Breast epithelium (tissue), 3 donors: ENCODE data around the gene ADAM12.

Experiments
- POLR2A ChIP-seq: fragments of 450-650 bp; IDR thresholded peaks from one replicate; pipeline ENCODE4 v1.6.1; 2016; ENCODE audit warnings: antibody characterized with exemption, mild to moderate bottlenecking, moderate library complexity
- TF ChIP-seq, protein P1 (sequence below), 3 donors: fragments of 450-650 bp; IDR thresholded peaks; one replicate each; pipeline ENCODE4 v1.5.1; 2016 to 2017; ENCODE audit warnings: antibody characterized with exemption in 3 of 3, mild to moderate bottlenecking in 3 of 3, moderate library complexity in 3 of 3

DNA sequence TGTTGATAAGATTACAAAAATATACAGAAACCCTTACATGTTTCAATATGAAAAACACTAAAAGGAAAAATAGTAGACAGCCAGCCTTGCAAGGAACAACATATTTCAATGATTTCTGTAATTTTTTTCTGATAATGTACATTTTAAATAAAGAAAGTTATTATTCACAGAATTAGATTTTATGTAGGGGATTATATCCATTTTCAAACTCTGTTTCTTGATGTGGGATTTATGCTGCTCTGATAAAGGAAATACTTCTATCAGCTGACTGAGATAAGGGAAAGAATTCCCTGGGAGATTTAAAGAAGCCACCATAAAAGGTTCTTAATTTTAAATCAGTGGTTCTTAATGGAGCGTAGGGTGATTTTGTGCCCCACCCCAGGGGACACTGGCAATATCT lies 180.4 kb downstream of the ADAM12 start:
- TF ChIP-seq, protein P1, sequence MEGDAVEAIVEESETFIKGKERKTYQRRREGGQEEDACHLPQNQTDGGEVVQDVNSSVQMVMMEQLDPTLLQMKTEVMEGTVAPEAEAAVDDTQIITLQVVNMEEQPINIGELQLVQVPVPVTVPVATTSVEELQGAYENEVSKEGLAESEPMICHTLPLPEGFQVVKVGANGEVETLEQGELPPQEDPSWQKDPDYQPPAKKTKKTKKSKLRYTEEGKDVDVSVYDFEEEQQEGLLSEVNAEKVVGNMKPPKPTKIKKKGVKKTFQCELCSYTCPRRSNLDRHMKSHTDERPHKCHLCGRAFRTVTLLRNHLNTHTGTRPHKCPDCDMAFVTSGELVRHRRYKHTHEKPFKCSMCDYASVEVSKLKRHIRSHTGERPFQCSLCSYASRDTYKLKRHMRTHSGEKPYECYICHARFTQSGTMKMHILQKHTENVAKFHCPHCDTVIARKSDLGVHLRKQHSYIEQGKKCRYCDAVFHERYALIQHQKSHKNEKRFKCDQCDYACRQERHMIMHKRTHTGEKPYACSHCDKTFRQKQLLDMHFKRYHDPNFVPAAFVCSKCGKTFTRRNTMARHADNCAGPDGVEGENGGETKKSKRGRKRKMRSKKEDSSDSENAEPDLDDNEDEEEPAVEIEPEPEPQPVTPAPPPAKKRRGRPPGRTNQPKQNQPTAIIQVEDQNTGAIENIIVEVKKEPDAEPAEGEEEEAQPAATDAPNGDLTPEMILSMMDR (IDR thresholded peaks at IDR 0.05): no peak
- no peak for TF ChIP-seq POLR2A
